CD14-positive monocyte (primary cell): ENCODE data around the gene ARNT2. TPM values are rescaled to one million over a fixed set of nuclear protein-coding genes. Genes with fewer than 3 reads are reported as not detected.

Experiments
- DNase-seq, 3 donors: peaks; one replicate each; pipeline ENCODE4 v3.0.0-alpha.2; 2011 to 2022
- H2AFZ ChIP-seq: 2 replicates; pipeline ENCODE4 v1.6.0; 2012; ENCODE audit warnings: mild to moderate bottlenecking, low read depth, low read length, inconsistent platforms; ENCODE audit not compliant: insufficient read depth, poor library complexity, severe bottlenecking
- H3K27ac ChIP-seq, 2 donors: 1 replicate in 1 of 2; 2 replicates in 1 of 2; pipeline ENCODE4 v1.5.1; 2012 to 2013; ENCODE audit warnings: low read length in 2 of 2, control low read depth in 1 of 2, inconsistent platforms in 1 of 2, low read depth in 1 of 2, mild to moderate bottlenecking in 1 of 2
- H3K27me3 ChIP-seq, 2 donors: one replicate each; pipeline versions ENCODE4 v1.6.0 to v1.6.1; 2011 to 2013; ENCODE audit warnings: low read length in 2 of 2; ENCODE audit not compliant: control insufficient read depth in 2 of 2, insufficient read depth in 2 of 2
- H3K36me3 ChIP-seq, 2 donors: replicated peaks in 1 of 2; 1 replicate in 1 of 2; 2 replicates in 1 of 2; pipeline versions ENCODE4 v1.5.1 to v1.6.1; 2012 to 2013; ENCODE audit warnings: low read length in 2 of 2, control low read depth in 1 of 2, inconsistent platforms in 1 of 2, mild to moderate bottlenecking in 1 of 2; ENCODE audit not compliant: insufficient read depth in 2 of 2, control insufficient read depth in 1 of 2
- H3K4me1 ChIP-seq, 2 donors: 1 replicate in 1 of 2; 2 replicates in 1 of 2; pipeline versions ENCODE4 v1.5.1 to v1.6.1; 2012 to 2013; ENCODE audit warnings: low read length in 2 of 2, control low read depth in 1 of 2, inconsistent platforms in 1 of 2, mild to moderate bottlenecking in 1 of 2, moderate library complexity in 1 of 2; ENCODE audit not compliant: insufficient read depth in 2 of 2, control insufficient read depth in 1 of 2
- H3K4me2 ChIP-seq: replicated peaks from 2 replicates; pipeline ENCODE3; 2012; ENCODE audit warnings: low read length, moderate library complexity, mild to moderate bottlenecking; ENCODE audit not compliant: poor library complexity, severe bottlenecking; ENCODE audit errors: extremely low read depth
- H3K4me3 ChIP-seq, 3 experiments: fragments of 200-600 bp in 1 of 3; sonication (generic) in 1 of 3; replicated peaks in 1 of 3; 1 replicate in 2 of 3; 2 replicates in 1 of 3; pipeline ENCODE4 v1.5.1; 2011 to 2013; ENCODE audit warnings: low read length in 3 of 3, mild to moderate bottlenecking in 3 of 3, control low read depth in 2 of 3, low read depth in 2 of 3, inconsistent platforms in 1 of 3, moderate library complexity in 1 of 3
- H3K79me2 ChIP-seq: 2 replicates; pipeline ENCODE4 v1.6.0; 2012; ENCODE audit warnings: mild to moderate bottlenecking, control low read depth, inconsistent platforms, low read length, moderate library complexity; ENCODE audit not compliant: insufficient read depth
- H3K9ac ChIP-seq: 2 replicates; pipeline ENCODE4 v1.6.0; 2017; ENCODE audit warnings: low read length, mild to moderate bottlenecking; ENCODE audit not compliant: insufficient read depth, poor library complexity, severe bottlenecking
- H3K9me3 ChIP-seq, 2 donors: replicated peaks in 1 of 2; 1 replicate in 1 of 2; 2 replicates in 1 of 2; pipeline versions ENCODE4 v1.5.1 to v1.6.1; 2012 to 2013; ENCODE audit warnings: low read length in 2 of 2, control low read depth in 1 of 2; ENCODE audit not compliant: control insufficient read depth in 1 of 2, insufficient read depth in 1 of 2
- H4K20me1 ChIP-seq: 2 replicates; pipeline ENCODE4 v1.6.0; 2012; ENCODE audit warnings: mild to moderate bottlenecking, low read length, control low read depth, moderate library complexity; ENCODE audit not compliant: insufficient read depth
- H3K27ac Mint-ChIP-seq, 7 donors: one replicate each; pipeline ENCODE4 v1.8.0; 2020; ENCODE audit warnings: mild to moderate bottlenecking in 7 of 7, mixed read lengths in 7 of 7, moderate library complexity in 6 of 7, inconsistent platforms in 2 of 7
- H3K27me3 Mint-ChIP-seq, 3 donors: one replicate each; pipeline ENCODE4 v1.8.0; 2021 to 2022; ENCODE audit warnings: low read depth in 3 of 3, mild to moderate bottlenecking in 3 of 3, mixed read lengths in 3 of 3, moderate library complexity in 3 of 3, inconsistent platforms in 1 of 3
- H3K36me3 Mint-ChIP-seq, 2 donors: one replicate each; pipeline ENCODE4 v1.8.0; 2020; ENCODE audit warnings: mixed read lengths in 2 of 2, inconsistent platforms in 1 of 2, mild to moderate bottlenecking in 1 of 2
- H3K4me1 Mint-ChIP-seq: one replicate; pipeline ENCODE4 v1.8.0; 2020; ENCODE audit warnings: mild to moderate bottlenecking, mixed read lengths
- H3K4me3 Mint-ChIP-seq, 2 donors: one replicate each; pipeline ENCODE4 v1.8.0; 2020; ENCODE audit warnings: mild to moderate bottlenecking in 2 of 2, mixed read lengths in 2 of 2, moderate library complexity in 1 of 2
- H3K9me3 Mint-ChIP-seq, 7 donors: one replicate each; pipeline ENCODE4 v1.8.0; 2020 to 2022; ENCODE audit warnings: mixed read lengths in 7 of 7, mild to moderate bottlenecking in 6 of 7, moderate library complexity in 6 of 7, inconsistent platforms in 2 of 7
- WGBS: methylation state at CpG from one replicate; pipeline ENCODE4 v1.1.5; 2013; ENCODE audit warnings: missing lambda C conversion rate; ENCODE audit not compliant: insufficient coverage; 5-methylcytosine and 5-hydroxymethylcytosine counted together
- intact Hi-C, 2 donors: fragments of 100-400 bp; cut with micrococcal nuclease; formaldehyde crosslinking; loops; one replicate each; pipeline versions ENCODE4 v1.15.0 to v1.15.1; 2023
- polyA plus RNA-seq, 3 donors: library from polyadenylated mRNA; depleted of rRNA in 1 of 3; unstranded in 2 of 3; stranded (reverse) in 1 of 3; fragments of 300-500 nt in 2 of 3; fragments of >200 nt in 1 of 3; fragmentation: Illumina TruSeq in 2 of 3; gene quantifications; 1 replicate in 2 of 3; 2 replicates in 1 of 3; pipeline ENCODE4 v1.2.3, GENCODE V29; 2012 to 2021
- TF ChIP-seq, protein P1 (sequence below): fragments of 200-600 bp; IDR thresholded peaks from one replicate; pipeline ENCODE4 v1.8.0; 2022; ENCODE audit warnings: antibody characterized with exemption, mild to moderate bottlenecking

ARNT2 gene
- polyA plus RNA-seq, 3 donors, result not detected

DNA sequence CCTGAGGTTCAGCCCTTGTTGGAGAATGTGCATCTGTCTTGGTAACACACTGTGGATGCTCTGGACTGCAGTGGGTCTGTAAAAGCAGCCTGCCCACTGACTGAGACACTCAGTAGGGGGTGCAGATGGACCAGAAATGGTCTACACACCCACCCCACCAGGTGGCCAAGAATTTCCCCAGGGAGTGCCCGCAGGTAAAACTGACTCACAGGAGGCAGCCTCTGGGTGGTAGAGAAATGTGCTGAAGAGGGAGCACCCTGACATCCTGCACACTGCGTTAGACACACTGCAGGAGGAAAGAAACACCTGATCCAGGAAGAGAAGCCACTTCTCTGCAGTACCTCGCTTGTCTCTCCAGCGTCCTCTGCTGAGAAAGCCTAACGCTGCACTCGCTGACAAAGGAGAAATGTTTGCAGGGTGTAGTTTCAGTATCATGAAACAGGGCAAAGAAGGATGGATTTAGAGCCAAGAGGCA lies 181.4 kb downstream of the ARNT2 start:
- no peaks in the 10 kb centered on the region for H3K79me2 ChIP-seq
- H3K27ac ChIP-seq, result no peak overlapping the region
- TF ChIP-seq, protein P1, sequence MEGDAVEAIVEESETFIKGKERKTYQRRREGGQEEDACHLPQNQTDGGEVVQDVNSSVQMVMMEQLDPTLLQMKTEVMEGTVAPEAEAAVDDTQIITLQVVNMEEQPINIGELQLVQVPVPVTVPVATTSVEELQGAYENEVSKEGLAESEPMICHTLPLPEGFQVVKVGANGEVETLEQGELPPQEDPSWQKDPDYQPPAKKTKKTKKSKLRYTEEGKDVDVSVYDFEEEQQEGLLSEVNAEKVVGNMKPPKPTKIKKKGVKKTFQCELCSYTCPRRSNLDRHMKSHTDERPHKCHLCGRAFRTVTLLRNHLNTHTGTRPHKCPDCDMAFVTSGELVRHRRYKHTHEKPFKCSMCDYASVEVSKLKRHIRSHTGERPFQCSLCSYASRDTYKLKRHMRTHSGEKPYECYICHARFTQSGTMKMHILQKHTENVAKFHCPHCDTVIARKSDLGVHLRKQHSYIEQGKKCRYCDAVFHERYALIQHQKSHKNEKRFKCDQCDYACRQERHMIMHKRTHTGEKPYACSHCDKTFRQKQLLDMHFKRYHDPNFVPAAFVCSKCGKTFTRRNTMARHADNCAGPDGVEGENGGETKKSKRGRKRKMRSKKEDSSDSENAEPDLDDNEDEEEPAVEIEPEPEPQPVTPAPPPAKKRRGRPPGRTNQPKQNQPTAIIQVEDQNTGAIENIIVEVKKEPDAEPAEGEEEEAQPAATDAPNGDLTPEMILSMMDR, result no peak
- H3K4me1 ChIP-seq, result no peaks in the 10 kb centered on the region
- H3K4me3 Mint-ChIP-seq, result no peak overlapping the region
- H3K4me2 ChIP-seq, result no peak overlapping the region
- no peak overlapping the region for H2AFZ ChIP-seq
- H3K9me3 ChIP-seq, result no peaks in the 10 kb centered on the region
- no peaks in the 10 kb centered on the region for H3K27me3 Mint-ChIP-seq
- 95% methylated on average over 5 of the region's 6 CpGs for WGBS
- no peaks in the 10 kb centered on the region for H3K4me1 Mint-ChIP-seq
- no peak overlapping the region for H3K4me3 ChIP-seq
- H4K20me1 ChIP-seq, result no peaks in the 10 kb centered on the region
- H3K27ac Mint-ChIP-seq, result peak overlapping the region in 1 of 7 donors; percentile 37
- no peak for DNase-seq
- no peaks in the 10 kb centered on the region for H3K36me3 Mint-ChIP-seq
- peaks cover 0 to 2% (median 0%) of the 10 kb centered on the region in 7 donors for H3K9me3 Mint-ChIP-seq
- H3K27me3 ChIP-seq, result no peaks in the 10 kb centered on the region
- no peaks in the 10 kb centered on the region for H3K36me3 ChIP-seq
- intact Hi-C loops, result no loop called here
- no peak overlapping the region for H3K9ac ChIP-seq

GRCh38 chr15:80586161-80586560 lies 182.0 kb downstream of the ARNT2 start:
- no peaks in the 10 kb centered on the region for H4K20me1 ChIP-seq
- TF ChIP-seq, protein P1, result no peak
- no peaks in the 10 kb centered on the region for H3K36me3 ChIP-seq
- H3K9ac ChIP-seq, result no peak overlapping the region
- no peak overlapping the region for H3K4me2 ChIP-seq
- H3K9me3 ChIP-seq, result no peaks in the 10 kb centered on the region
- no peaks in the 10 kb centered on the region for H3K27me3 ChIP-seq
- H3K27ac ChIP-seq, result no peak overlapping the region
- Mint-ChIP-seq H3K27ac (no peak overlapping the region), H3K36me3 (no peaks in the 10 kb centered on the region), H3K27me3 (peaks cover 0 to 1% (median 0%) of the 10 kb centered on the region in 3 donors), H3K4me3 (no peak overlapping the region), H3K9me3 (peaks cover 0 to 2% (median 0%) of the 10 kb centered on the region in 7 donors), H3K4me1 (no peaks in the 10 kb centered on the region)
- WGBS, result 89% methylated on average over 1 of the region's 4 CpGs
- no peak overlapping the region for H2AFZ ChIP-seq
- no peak overlapping the region for H3K4me3 ChIP-seq
- no peaks in the 10 kb centered on the region for H3K79me2 ChIP-seq
- no peak for DNase-seq
- intact Hi-C loops, result no loop called here
- no peaks in the 10 kb centered on the region for H3K4me1 ChIP-seq
